Breast epithelium (tissue), 4 donors: Measurements from ENCODE around the gene TAF5L. TPM values are rescaled to one million over a fixed set of nuclear protein-coding genes. Genes with fewer than 3 reads are reported as not detected.
A peak's percentile ranks its signal among the peaks of the same experiment; 100 is the strongest.
"Not testable (repeated sequence)": the region's sequence is repeated elsewhere in the genome, so short reads cannot be mapped to it uniquely, and the experiment has no call there.

Source experiments
- DNase-seq, 2 donors: peaks; one replicate each; pipeline ENCODE4 v3.0.0-alpha.2; 2019; ENCODE audit warnings: low spot score in 2 of 2
- H3K27ac ChIP-seq, 2 donors: fragments of 200-600 bp; sonication (generic) in 1 of 2; one replicate each; pipeline ENCODE4 v1.5.1; 2016 to 2019; ENCODE audit warnings: mild to moderate bottlenecking in 1 of 2
- H3K27me3 ChIP-seq, 2 donors: fragments of 200-600 bp; sonication (generic) in 1 of 2; one replicate each; pipeline versions ENCODE4 v1.5.1 to v1.6.0; 2017 to 2019; ENCODE audit warnings: control low read depth in 1 of 2, mild to moderate bottlenecking in 1 of 2
- H3K36me3 ChIP-seq: fragments of 200-600 bp; one replicate; pipeline ENCODE4 v1.5.1; 2019
- H3K4me1 ChIP-seq, 2 donors: fragments of 200-600 bp; sonication (generic); one replicate each; pipeline ENCODE4 v1.5.1; 2016 to 2019; ENCODE audit warnings: control low read depth in 1 of 2
- H3K4me3 ChIP-seq, 3 donors: fragments of 200-600 bp; sonication (generic); 1 replicate in 2 of 3; 2 replicates in 1 of 3; pipeline ENCODE4 v1.5.1; 2016 to 2019; ENCODE audit warnings: mild to moderate bottlenecking in 3 of 3, moderate library complexity in 2 of 3
- H3K9me3 ChIP-seq, 2 donors: fragments of 200-600 bp; sonication (generic) in 1 of 2; one replicate each; pipeline ENCODE4 v1.5.1; 2016 to 2019; ENCODE audit warnings: control low read depth in 1 of 2
- CTCF ChIP-seq, 3 donors: fragments of 450-650 bp; IDR thresholded peaks; one replicate each; pipeline ENCODE4 v1.5.1; 2016 to 2017; ENCODE audit warnings: antibody characterized with exemption in 3 of 3, mild to moderate bottlenecking in 3 of 3, moderate library complexity in 3 of 3
- POLR2A ChIP-seq: fragments of 450-650 bp; IDR thresholded peaks from one replicate; pipeline ENCODE4 v1.6.1; 2016; ENCODE audit warnings: antibody characterized with exemption, mild to moderate bottlenecking, moderate library complexity
- POLR2AphosphoS5 ChIP-seq, 3 donors: sonication (generic); formaldehyde crosslinking; IDR thresholded peaks; one replicate each; pipeline ENCODE4 v1.6.1; 2017; ENCODE audit warnings: antibody characterized with exemption in 3 of 3
- intact Hi-C: fragments of 100-400 bp; cut with DNase I; formaldehyde crosslinking; loops from one replicate; pipeline ENCODE4 v1.15.1; 2023; ENCODE audit warnings: low total_unique reads
- total RNA-seq, 3 donors: library from RNA; depleted of rRNA; stranded (reverse); fragments of >200 nt; gene quantifications; one replicate each; pipeline ENCODE4 v1.1.0, GENCODE V29; 2016

TAF5L gene
- total RNA-seq, 3 donors from 2014 or later: 15.4 to 18.3 (median 16.3) TPM

GRCh38 chr1:229624521-229625070 is 1.3 kb downstream of the TAF5L start:
- H3K27ac ChIP-seq: no peak overlapping the region
- TF ChIP-seq POLR2AphosphoS5 (IDR thresholded peaks at IDR 0.05) (no peak), POLR2A (no peak), CTCF (IDR thresholded peaks at IDR 0.05) (no peak)
- no peaks in the 10 kb centered on the region for H3K36me3 ChIP-seq
- no peaks in the 10 kb centered on the region for H3K9me3 ChIP-seq
- no peaks in the 10 kb centered on the region for H3K27me3 ChIP-seq
- H3K4me1 ChIP-seq: peaks cover 0 to 17% of the 10 kb centered on the region in 2 donors
- no peak for DNase-seq
- peak overlapping the region; percentile 78 to 96 (median 93) for H3K4me3 ChIP-seq
- intact Hi-C loops: loop anchor here (10.0 kb wide), 1 partner anchor 70 kb away; the partner anchor contains the start of gene ABCB10

DNA sequence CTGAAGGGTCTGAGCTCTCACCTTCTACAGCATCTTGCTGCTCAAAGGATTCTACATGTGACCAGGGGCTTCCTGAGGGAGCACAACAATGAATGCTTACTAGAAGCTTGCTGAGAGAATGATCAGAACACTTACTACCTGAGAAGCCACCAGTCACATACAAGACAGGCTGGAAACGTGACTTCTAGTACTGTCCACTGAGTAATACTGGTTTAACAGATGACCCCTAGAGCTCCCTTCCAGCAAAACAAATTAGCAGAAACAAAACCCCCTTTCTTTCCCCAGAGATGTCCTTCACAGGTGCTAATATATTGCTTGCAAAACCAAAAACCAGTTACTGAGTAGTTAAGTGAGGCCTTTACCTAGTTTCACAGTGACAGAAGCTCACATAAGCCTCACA is 2.1 kb downstream of the TAF5L start:
- TF ChIP-seq POLR2A: no peak
- no peak for TF ChIP-seq CTCF (IDR thresholded peaks at IDR 0.05)
- TF ChIP-seq POLR2AphosphoS5 (IDR thresholded peaks at IDR 0.05): no peak
- no peaks in the 10 kb centered on the region for H3K9me3 ChIP-seq
- intact Hi-C loops: loop anchor here (10.0 kb wide), 1 partner anchor 69 kb away; the partner anchor contains the start of gene ABCB10
- peaks cover 0 to 17% of the 10 kb centered on the region in 2 donors for H3K4me1 ChIP-seq
- H3K27me3 ChIP-seq: no peaks in the 10 kb centered on the region
- no peak overlapping the region for H3K4me3 ChIP-seq
- no peak overlapping the region for H3K27ac ChIP-seq
- no peaks in the 10 kb centered on the region for H3K36me3 ChIP-seq
- DNase-seq: no peak

- Histone ChIP-seq H3K9me3 (no peaks in the 10 kb centered on the region), H3K4me1 (peaks cover 0 to 17% of the 10 kb centered on the region in 2 donors), H3K36me3 (no peaks in the 10 kb centered on the region), H3K27me3 (no peaks in the 10 kb centered on the region), H3K27ac (no peak overlapping the region), H3K4me3 (no peak overlapping the region)
- intact Hi-C loops: loop anchor here (10.0 kb wide), 1 partner anchor 68 kb away; the partner anchor contains the start of gene ABCB10
- TF ChIP-seq POLR2A (no peak), POLR2AphosphoS5 (IDR thresholded peaks at IDR 0.05) (no peak), CTCF (IDR thresholded peaks at IDR 0.05) (no peak)
- DNase-seq: no peak
Measured at GRCh38 chr1:229623225-229623624, 2.7 kb downstream of the TAF5L start.

DNA sequence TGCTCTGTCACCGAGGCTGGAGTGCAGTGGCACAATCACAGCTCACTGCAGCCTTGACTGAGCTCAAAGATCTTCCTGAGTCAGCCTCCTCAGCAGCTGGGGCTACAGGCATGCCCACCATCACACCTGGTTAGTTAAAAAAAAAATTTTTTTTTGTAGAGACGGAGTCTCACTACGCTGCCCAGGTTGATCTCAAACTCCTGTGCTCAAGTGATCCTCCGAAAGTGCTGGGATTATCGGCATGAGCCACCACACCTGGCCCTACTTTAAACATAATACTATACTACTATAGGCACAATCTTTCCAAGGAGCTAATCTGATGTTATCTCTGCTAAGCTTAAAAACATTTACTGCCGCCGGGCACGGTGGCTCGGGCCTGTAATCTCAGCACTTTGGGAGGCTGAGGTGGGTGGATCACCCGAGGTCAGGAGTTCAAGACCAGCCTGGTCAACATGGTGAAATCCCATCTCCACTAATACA is 3.2 kb downstream of the TAF5L start:
- DNase-seq, H3K27ac ChIP-seq, H3K4me3 ChIP-seq, H3K27me3 ChIP-seq, H3K36me3 ChIP-seq, H3K9me3 ChIP-seq: not testable (repeated sequence)
- intact Hi-C loops: loop anchor here (10.0 kb wide), 1 partner anchor 68 kb away; the partner anchor contains the start of gene ABCB10
- peaks cover 0 to 17% of the 10 kb centered on the region in 2 donors for H3K4me1 ChIP-seq

- Histone ChIP-seq H3K27ac (no peak overlapping the region), H3K36me3 (no peaks in the 10 kb centered on the region), H3K4me3 (no peak overlapping the region), H3K9me3 (no peaks in the 10 kb centered on the region), H3K4me1 (peaks cover 0 to 11% of the 10 kb centered on the region in 2 donors), H3K27me3 (no peaks in the 10 kb centered on the region)
- intact Hi-C loops: loop anchor here (10.0 kb wide), 1 partner anchor 67 kb away; the partner anchor contains the start of gene ABCB10
- no peak for DNase-seq
- no peak for TF ChIP-seq POLR2A
- no peak for TF ChIP-seq POLR2AphosphoS5 (IDR thresholded peaks at IDR 0.05)
- no peak for TF ChIP-seq CTCF (IDR thresholded peaks at IDR 0.05)
Measured at GRCh38 chr1:229621663-229622062, 4.3 kb downstream of the TAF5L start.
